ENCODE results near the gene UNC119B. TPM values are rescaled to one million over a fixed set of nuclear protein-coding genes. Genes with fewer than 3 reads are reported as not detected.
A peak's percentile ranks its signal among the peaks of the same experiment; 100 is the strongest.

The UNC119B gene
- total RNA-seq, 4 donors from 2014 or later = 16.8 to 23.5 (median 18.1) TPM

DNA sequence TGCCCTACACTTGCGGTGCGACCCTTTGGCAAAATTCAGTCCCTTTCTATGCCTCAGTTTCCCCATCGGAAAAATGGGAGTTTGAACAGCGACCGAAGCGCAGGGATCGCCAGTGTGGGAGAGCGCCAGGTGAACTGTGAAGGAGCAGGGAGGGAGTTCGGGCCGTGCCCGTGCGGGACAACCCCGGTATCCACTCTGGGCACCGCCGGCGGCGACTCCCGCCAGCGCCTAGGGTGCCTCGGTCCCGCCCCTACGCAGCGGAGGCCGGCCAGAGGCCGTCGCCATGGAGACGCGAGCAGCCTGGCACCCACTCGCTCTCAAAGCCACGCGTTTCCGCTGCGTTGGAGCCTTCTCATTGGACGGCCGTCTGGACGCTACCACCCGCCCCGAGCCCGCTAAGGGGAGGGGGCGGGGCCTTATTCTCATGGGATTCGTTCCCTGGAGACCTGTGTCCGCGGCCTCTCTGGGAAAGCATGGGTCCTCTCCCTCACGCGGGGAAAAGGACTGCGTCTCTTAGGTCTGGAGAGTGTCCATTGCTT is 24.0 kb upstream of the UNC119B start:
- peak overlapping the region; percentile 83 to 99 (median 93) for H3K4me3 ChIP-seq
- H3K27ac ChIP-seq = peak overlapping the region; percentile 84 to 93 (median 90)
- no peaks in the 10 kb centered on the region for H3K9me3 ChIP-seq
- DNase-seq = peak; percentile 98 to 99 (median 99)
- H3K36me3 ChIP-seq = no peaks in the 10 kb centered on the region
- TF ChIP-seq, protein P1, sequence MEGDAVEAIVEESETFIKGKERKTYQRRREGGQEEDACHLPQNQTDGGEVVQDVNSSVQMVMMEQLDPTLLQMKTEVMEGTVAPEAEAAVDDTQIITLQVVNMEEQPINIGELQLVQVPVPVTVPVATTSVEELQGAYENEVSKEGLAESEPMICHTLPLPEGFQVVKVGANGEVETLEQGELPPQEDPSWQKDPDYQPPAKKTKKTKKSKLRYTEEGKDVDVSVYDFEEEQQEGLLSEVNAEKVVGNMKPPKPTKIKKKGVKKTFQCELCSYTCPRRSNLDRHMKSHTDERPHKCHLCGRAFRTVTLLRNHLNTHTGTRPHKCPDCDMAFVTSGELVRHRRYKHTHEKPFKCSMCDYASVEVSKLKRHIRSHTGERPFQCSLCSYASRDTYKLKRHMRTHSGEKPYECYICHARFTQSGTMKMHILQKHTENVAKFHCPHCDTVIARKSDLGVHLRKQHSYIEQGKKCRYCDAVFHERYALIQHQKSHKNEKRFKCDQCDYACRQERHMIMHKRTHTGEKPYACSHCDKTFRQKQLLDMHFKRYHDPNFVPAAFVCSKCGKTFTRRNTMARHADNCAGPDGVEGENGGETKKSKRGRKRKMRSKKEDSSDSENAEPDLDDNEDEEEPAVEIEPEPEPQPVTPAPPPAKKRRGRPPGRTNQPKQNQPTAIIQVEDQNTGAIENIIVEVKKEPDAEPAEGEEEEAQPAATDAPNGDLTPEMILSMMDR (IDR thresholded peaks at IDR 0.05) = no peak
- TF ChIP-seq POLR2A (IDR thresholded peaks at IDR 0.05) = peak; percentile 51 to 72
- H3K4me1 ChIP-seq = peaks cover 0 to 26% (median 15%) of the 10 kb centered on the region in 4 donors
- H3K27me3 ChIP-seq = no peaks in the 10 kb centered on the region

DNA sequence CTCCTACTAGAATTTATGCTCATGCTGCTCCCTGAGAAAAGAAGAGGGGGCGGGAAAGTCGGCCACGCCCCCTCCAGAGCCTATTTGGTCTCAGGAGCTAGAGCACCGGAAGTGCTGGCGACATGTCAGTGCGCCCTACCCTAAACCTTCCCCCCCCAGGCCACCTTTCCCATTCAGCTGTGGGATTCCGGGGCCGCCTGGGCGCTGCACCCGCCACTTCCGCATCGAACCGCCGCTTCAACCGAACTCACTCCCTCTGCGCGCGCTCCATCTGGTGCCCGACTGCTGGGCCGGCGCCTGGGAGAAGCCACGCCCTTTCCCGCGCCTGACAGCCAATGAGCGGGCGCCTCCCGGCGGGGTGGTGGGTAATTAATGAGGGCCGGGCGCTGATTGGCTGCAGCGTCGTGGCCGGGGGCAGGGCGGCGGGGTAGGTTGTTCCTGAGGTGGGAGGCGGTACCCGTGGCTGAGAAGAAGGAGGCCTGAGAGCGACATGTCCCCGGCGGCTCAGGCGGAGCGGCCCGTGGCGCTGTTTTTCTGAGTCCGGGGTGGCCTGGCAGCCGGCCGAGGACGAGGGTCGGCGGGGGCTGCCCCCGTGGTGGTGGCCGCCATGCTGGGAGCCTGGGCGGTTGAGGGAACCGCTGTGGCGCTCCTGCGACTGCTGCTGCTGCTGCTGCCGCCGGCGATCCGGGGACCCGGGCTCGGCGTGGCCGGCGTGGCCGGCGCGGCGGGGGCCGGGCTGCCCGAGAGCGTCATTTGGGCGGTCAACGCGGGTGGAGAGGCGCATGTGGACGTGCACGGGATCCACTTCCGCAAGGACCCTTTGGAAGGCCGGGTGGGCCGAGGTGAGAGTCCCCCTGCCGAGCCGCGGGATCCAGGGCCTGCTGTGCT is 23.3 kb upstream of the UNC119B start, which contains the start of gene MLEC:
Gene MLEC (plus strand): TSS at position 460 of the 888 bp plus-strand sequence. CDS start 148 bp downstream, at position 608.
- Histone ChIP-seq H3K36me3 (no peaks in the 10 kb centered on the region), H3K4me1 (peaks cover 0 to 33% (median 15%) of the 10 kb centered on the region in 4 donors), H3K27ac (peak within 1 kb of the TSS; percentile 84 to 93 (median 90)), H3K4me3 (peak within 1 kb of the TSS; percentile 83 to 99 (median 93)), H3K27me3 (no peaks in the 10 kb centered on the region), H3K9me3 (no peaks in the 10 kb centered on the region)
- DNase-seq = peak; percentile 99
- TF ChIP-seq, protein P1 (IDR thresholded peaks at IDR 0.05) = peak in 3 of 6 experiments; percentile 21 to 38 (median 31)
- TF ChIP-seq POLR2A (IDR thresholded peaks at IDR 0.05) = peak; percentile 80 to 92

DNA sequence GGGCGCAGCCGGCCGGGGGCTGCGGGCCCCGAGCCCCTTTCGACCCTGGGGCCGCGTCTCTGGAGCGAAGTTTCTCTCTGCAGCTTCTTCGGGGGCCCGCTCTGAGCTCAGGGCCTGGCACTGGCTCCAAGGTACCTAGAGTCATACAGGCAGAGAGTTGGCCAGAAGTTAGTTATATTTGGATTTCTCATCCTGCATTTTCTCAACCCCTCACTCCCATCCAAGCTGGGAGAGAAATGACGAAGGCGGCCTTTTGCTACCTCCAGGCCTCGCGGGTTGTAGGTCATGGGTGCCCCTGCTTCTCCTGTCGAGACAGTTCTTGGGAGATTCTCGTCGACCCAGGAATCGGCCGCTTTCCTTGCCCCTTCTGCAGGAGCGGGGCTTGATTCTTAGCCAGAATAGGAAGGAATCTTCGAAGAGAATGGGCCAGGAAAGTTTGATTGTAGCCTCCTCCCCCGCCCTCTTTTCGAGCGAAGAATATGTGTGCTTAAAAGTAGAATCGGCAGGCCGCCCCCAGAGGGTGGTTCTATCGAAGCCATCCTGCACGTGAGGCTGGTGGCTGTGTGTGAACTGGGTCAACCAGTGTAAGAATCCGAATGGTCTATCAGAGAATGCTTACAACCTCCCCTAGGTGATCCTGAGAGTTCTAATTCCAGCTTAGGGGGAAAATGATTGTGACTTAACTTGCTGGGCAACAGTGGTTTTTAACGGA is 22.5 kb upstream of the UNC119B start:
- no peak for DNase-seq
- H3K9me3 ChIP-seq = no peaks in the 10 kb centered on the region
- peaks cover 0 to 41% (median 15%) of the 10 kb centered on the region in 4 donors for H3K4me1 ChIP-seq

DNA sequence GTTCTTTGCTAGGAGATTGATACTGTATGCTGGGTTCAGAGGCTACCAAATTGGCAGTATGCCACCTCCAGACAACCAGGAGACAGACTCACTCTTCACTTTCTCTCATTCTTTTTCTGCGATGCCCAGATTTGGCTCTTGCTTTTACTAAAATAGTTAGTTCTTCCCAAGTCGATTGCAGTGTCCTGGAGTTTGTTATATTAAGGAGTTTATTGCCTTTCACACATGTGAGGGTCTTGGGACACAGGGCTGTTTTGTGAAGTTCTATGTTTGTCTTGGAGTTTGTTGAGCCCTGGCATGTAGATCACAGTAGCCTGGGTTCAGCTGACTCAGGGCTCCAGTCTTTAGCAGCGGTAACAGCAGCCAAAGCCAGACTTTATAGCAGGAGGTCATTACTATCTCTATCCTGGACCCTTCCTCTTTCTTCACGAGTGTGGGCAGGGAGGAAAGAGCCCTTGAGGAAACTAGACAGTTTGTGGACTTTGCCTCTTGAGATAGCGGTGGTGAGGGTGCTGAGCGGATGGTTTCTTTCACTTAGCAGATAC is 21.7 kb upstream of the UNC119B start:
- H3K27ac ChIP-seq = peak overlapping the region in 3 of 4 donors; percentile 84 to 91 (median 89)
- H3K4me1 ChIP-seq = peaks cover 0 to 41% (median 15%) of the 10 kb centered on the region in 4 donors
- peaks cover 0 to 4% (median 0%) of the 10 kb centered on the region in 3 donors for H3K36me3 ChIP-seq
- TF ChIP-seq, protein P1 (IDR thresholded peaks at IDR 0.05) = no peak
- no peak for TF ChIP-seq POLR2A (IDR thresholded peaks at IDR 0.05)
- H3K4me3 ChIP-seq = peak overlapping the region; percentile 83 to 99 (median 93)
- no peaks in the 10 kb centered on the region for H3K27me3 ChIP-seq
- peak in 1 of 3 donors; percentile 73 for DNase-seq
- no peaks in the 10 kb centered on the region for H3K9me3 ChIP-seq

More for the DNA sequence above, 22.5 kb upstream of the UNC119B start:
- Histone ChIP-seq H3K36me3 (no peaks in the 10 kb centered on the region), H3K4me3 (peak overlapping the region; percentile 83 to 99 (median 93)), H3K27ac (peak overlapping the region; percentile 84 to 93 (median 90)), H3K27me3 (no peaks in the 10 kb centered on the region)
- no peak for TF ChIP-seq POLR2A (IDR thresholded peaks at IDR 0.05)
- TF ChIP-seq, protein P1 (IDR thresholded peaks at IDR 0.05) = no peak

All from Peyer's patch (tissue), 4 donors.